ENCODE results near the gene ADRA2C.

The ADRA2C gene

GRCh38 chr4:3774253-3774883, 8.2 kb downstream of the ADRA2C start:
- Mint-ChIP-seq H3K36me3 (ENCODE audit: low read depth) (no peaks in the 10 kb centered on the region), H3K4me3 (no peak overlapping the region)

GRCh38 chr4:3775005-3775404, 8.8 kb downstream of the ADRA2C start:
- Mint-ChIP-seq H3K4me1 (ENCODE audit: low read depth) (no peaks in the 10 kb centered on the region), H3K36me3 (ENCODE audit: low read depth) (no peaks in the 10 kb centered on the region), H3K27me3 (ENCODE audit: low read depth) (no peaks in the 10 kb centered on the region), H3K4me3 (no peak overlapping the region), H3K27ac (no peak overlapping the region), H3K9me3 (no peaks in the 10 kb centered on the region)

More at GRCh38 chr4:3774253-3774883, 8.2 kb downstream of the ADRA2C start:
- no peaks in the 10 kb centered on the region for H3K27me3 Mint-ChIP-seq (ENCODE audit: low read depth)
- H3K27ac Mint-ChIP-seq, result no peak overlapping the region
- no peaks in the 10 kb centered on the region for H3K4me1 Mint-ChIP-seq (ENCODE audit: low read depth)
- no peaks in the 10 kb centered on the region for H3K9me3 Mint-ChIP-seq

- no peak overlapping the region for H3K4me3 Mint-ChIP-seq
- no peaks in the 10 kb centered on the region for H3K27me3 Mint-ChIP-seq (ENCODE audit: low read depth)
- H3K36me3 Mint-ChIP-seq (ENCODE audit: low read depth), result no peaks in the 10 kb centered on the region
- no peaks in the 10 kb centered on the region for H3K9me3 Mint-ChIP-seq
- H3K27ac Mint-ChIP-seq, result no peak overlapping the region
- H3K4me1 Mint-ChIP-seq (ENCODE audit: low read depth), result no peaks in the 10 kb centered on the region
Measured at GRCh38 chr4:3775576-3775975, 9.4 kb downstream of the ADRA2C start.

- Mint-ChIP-seq H3K4me3 (no peak overlapping the region), H3K27me3 (ENCODE audit: low read depth) (no peaks in the 10 kb centered on the region), H3K9me3 (no peaks in the 10 kb centered on the region), H3K36me3 (ENCODE audit: low read depth) (no peaks in the 10 kb centered on the region), H3K4me1 (ENCODE audit: low read depth) (no peaks in the 10 kb centered on the region), H3K27ac (no peak overlapping the region)
Measured at GRCh38 chr4:3776166-3777032, 10.2 kb downstream of the ADRA2C start.

- H3K27ac Mint-ChIP-seq, result no peak overlapping the region
- no peaks in the 10 kb centered on the region for H3K36me3 Mint-ChIP-seq (ENCODE audit: low read depth)
- no peaks in the 10 kb centered on the region for H3K27me3 Mint-ChIP-seq (ENCODE audit: low read depth)
- no peak overlapping the region for H3K4me3 Mint-ChIP-seq
- H3K9me3 Mint-ChIP-seq, result no peaks in the 10 kb centered on the region
- H3K4me1 Mint-ChIP-seq (ENCODE audit: low read depth), result no peaks in the 10 kb centered on the region
Measured at GRCh38 chr4:3777033-3777390, 10.8 kb downstream of the ADRA2C start.

- no peaks in the 10 kb centered on the region for H3K9me3 Mint-ChIP-seq
- no peak overlapping the region for H3K27ac Mint-ChIP-seq
- H3K4me1 Mint-ChIP-seq (ENCODE audit: low read depth), result no peaks in the 10 kb centered on the region
- H3K4me3 Mint-ChIP-seq, result no peak overlapping the region
- H3K27me3 Mint-ChIP-seq (ENCODE audit: low read depth), result no peaks in the 10 kb centered on the region
- no peaks in the 10 kb centered on the region for H3K36me3 Mint-ChIP-seq (ENCODE audit: low read depth)
Measured at GRCh38 chr4:3777669-3778068, 11.5 kb downstream of the ADRA2C start.

GRCh38 chr4:3779509-3779908, 13.3 kb downstream of the ADRA2C start:
- no peaks in the 10 kb centered on the region for H3K9me3 Mint-ChIP-seq

GRCh38 chr4:3780347-3781171, 14.4 kb downstream of the ADRA2C start:
- H3K36me3 Mint-ChIP-seq (ENCODE audit: low read depth), result no peaks in the 10 kb centered on the region
- no peaks in the 10 kb centered on the region for H3K4me1 Mint-ChIP-seq (ENCODE audit: low read depth)
- H3K9me3 Mint-ChIP-seq, result no peaks in the 10 kb centered on the region
- H3K27me3 Mint-ChIP-seq (ENCODE audit: low read depth), result no peaks in the 10 kb centered on the region
- no peak overlapping the region for H3K27ac Mint-ChIP-seq
- H3K4me3 Mint-ChIP-seq, result no peak overlapping the region

More at GRCh38 chr4:3779509-3779908, 13.3 kb downstream of the ADRA2C start:
- H3K27me3 Mint-ChIP-seq (ENCODE audit: low read depth), result no peaks in the 10 kb centered on the region
- no peaks in the 10 kb centered on the region for H3K36me3 Mint-ChIP-seq (ENCODE audit: low read depth)
- no peak overlapping the region for H3K4me3 Mint-ChIP-seq
- H3K4me1 Mint-ChIP-seq (ENCODE audit: low read depth), result no peaks in the 10 kb centered on the region
- no peak overlapping the region for H3K27ac Mint-ChIP-seq

GRCh38 chr4:3781193-3781886, 15.2 kb downstream of the ADRA2C start:
- Mint-ChIP-seq H3K36me3 (ENCODE audit: low read depth) (no peaks in the 10 kb centered on the region), H3K4me3 (no peak overlapping the region), H3K9me3 (no peaks in the 10 kb centered on the region), H3K27me3 (ENCODE audit: low read depth) (no peaks in the 10 kb centered on the region), H3K27ac (no peak overlapping the region), H3K4me1 (ENCODE audit: low read depth) (no peaks in the 10 kb centered on the region)

- H3K27ac Mint-ChIP-seq, result no peak overlapping the region
- no peaks in the 10 kb centered on the region for H3K36me3 Mint-ChIP-seq (ENCODE audit: low read depth)
- no peaks in the 10 kb centered on the region for H3K9me3 Mint-ChIP-seq
- no peaks in the 10 kb centered on the region for H3K4me1 Mint-ChIP-seq (ENCODE audit: low read depth)
- H3K27me3 Mint-ChIP-seq (ENCODE audit: low read depth), result no peaks in the 10 kb centered on the region
- no peak overlapping the region for H3K4me3 Mint-ChIP-seq
Measured at GRCh38 chr4:3781997-3782930, 16.1 kb downstream of the ADRA2C start.

GRCh38 chr4:3783693-3784306, 17.6 kb downstream of the ADRA2C start:
- H3K27me3 Mint-ChIP-seq (ENCODE audit: low read depth), result no peaks in the 10 kb centered on the region
- no peaks in the 10 kb centered on the region for H3K36me3 Mint-ChIP-seq (ENCODE audit: low read depth)
- H3K27ac Mint-ChIP-seq, result no peak overlapping the region
- H3K9me3 Mint-ChIP-seq, result no peaks in the 10 kb centered on the region
- no peak overlapping the region for H3K4me3 Mint-ChIP-seq
- H3K4me1 Mint-ChIP-seq (ENCODE audit: low read depth), result no peaks in the 10 kb centered on the region

GRCh38 chr4:3784454-3785291, 18.5 kb downstream of the ADRA2C start:
- Mint-ChIP-seq H3K27ac (no peak overlapping the region), H3K9me3 (no peaks in the 10 kb centered on the region), H3K36me3 (ENCODE audit: low read depth) (no peaks in the 10 kb centered on the region), H3K4me3 (no peak overlapping the region), H3K27me3 (ENCODE audit: low read depth) (no peaks in the 10 kb centered on the region), H3K4me1 (ENCODE audit: low read depth) (no peaks in the 10 kb centered on the region)

GRCh38 chr4:3785292-3785565, 19.0 kb downstream of the ADRA2C start:
- Mint-ChIP-seq H3K4me1 (ENCODE audit: low read depth) (no peaks in the 10 kb centered on the region), H3K4me3 (no peak overlapping the region), H3K36me3 (ENCODE audit: low read depth) (no peaks in the 10 kb centered on the region), H3K27ac (no peak overlapping the region), H3K9me3 (no peaks in the 10 kb centered on the region), H3K27me3 (ENCODE audit: low read depth) (no peaks in the 10 kb centered on the region)
